Measurements from ENCODE around the gene TRIM14. TPM values are rescaled to one million over a fixed set of nuclear protein-coding genes. Genes with fewer than 3 reads are reported as not detected.

The TRIM14 gene, protein sequence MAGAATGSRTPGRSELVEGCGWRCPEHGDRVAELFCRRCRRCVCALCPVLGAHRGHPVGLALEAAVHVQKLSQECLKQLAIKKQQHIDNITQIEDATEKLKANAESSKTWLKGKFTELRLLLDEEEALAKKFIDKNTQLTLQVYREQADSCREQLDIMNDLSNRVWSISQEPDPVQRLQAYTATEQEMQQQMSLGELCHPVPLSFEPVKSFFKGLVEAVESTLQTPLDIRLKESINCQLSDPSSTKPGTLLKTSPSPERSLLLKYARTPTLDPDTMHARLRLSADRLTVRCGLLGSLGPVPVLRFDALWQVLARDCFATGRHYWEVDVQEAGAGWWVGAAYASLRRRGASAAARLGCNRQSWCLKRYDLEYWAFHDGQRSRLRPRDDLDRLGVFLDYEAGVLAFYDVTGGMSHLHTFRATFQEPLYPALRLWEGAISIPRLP
- polyA plus RNA-seq (2013, experiment 1 of 2; ENCODE audit: insufficient read length), result 11.3 TPM
- 10.7 TPM for polyA plus RNA-seq (2013, experiment 2 of 2; ENCODE audit: insufficient read length)

DNA sequence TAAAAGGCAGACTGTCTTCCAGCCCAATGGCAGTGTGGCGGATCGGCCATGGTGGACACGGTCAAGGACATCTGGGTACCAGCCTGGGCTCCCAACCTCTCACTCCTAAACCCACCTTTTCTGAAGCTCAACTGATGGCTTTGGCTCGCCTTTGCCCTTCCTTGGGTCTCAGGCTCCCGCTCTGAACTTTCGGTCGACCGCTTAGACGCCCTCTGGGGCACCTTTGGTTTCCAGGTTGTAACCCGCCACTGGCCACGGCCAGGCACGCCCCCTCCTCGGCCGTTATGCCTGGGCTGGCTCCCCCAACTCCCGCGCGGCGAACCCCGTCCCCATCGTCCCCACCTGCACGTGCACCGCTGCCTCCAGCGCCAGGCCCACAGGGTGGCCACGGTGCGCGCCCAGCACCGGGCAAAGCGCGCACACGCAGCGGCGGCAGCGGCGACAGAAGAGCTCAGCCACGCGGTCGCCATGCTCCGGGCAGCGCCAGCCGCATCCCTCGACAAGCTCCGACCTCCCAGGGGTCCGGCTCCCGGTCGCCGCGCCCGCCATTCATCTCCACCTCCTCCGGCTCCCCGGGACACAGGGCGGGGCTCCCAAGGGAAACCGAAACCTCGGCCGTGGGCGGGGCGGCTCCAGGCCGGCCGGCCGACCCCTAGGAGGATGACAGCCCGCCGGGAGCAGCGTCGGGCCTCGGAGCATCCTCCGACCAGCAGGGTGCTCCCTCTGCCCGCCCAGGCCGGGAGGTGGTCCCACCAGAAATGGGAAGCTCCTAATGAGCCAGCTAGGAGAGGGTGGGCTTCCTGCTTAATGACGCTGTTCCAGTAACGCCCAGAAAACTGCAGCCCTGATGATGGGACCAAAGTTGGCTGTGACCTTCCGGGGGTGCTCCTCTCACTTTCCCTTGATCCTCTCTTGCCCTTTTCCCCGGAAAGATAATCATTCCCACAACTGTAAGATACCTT lies at the start of gene TRIM14:
TRIM14 (minus strand) TSS at position 583 of the 962 bp plus-strand sequence; CDS start at position 549, 34 bp downstream.
- DNase-seq, result peak; percentile 67

DNA sequence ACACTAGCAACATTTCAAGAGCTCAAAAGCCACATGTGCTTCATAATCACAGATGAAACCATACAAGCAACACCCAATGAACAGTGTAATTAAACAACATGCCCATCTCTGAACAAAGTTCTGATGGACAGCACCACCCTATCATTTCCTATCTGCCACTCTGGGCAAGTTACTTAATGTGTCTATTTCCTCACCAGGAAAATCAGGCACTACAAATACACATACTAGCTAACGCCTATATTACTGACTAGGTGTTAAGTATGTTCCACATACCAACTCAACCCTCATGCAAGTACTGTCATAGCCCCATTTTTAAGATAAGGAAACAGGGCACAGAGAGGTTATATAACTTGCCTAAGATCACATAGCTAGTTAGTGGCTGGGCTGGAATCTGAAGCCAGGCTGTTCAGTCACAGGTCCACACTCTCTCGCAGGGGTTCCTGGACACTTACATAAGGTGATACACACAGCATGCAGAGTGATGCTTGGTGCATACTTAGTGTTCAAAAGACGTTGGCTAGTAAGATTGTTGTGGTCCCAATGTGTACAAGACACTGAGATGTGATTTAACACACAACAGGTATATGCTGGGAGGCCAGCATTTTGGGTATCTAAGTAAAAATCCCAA lies 49.2 kb upstream of the TRIM14 start:
- no peak for DNase-seq

DNA sequence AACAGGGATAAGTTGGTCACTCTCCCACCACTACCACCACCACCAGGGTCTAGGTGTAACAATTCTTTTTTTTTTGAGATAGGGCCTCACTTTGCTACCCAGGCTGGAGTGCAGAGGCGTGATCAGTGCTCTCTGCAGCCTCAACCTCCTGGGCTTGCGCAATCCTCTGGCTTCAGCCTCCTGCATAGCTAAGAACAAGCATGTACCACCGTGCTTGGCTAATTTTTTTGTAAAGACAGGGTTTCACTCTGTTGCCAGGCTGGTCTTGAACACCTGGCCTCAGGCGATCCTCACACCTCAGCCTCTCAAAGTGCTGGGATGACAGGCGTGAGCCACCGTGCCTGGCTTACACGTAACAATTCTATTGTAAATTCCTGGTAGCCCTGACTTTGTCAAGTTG lies 45.9 kb upstream of the TRIM14 start:
- no peak for DNase-seq

DNA sequence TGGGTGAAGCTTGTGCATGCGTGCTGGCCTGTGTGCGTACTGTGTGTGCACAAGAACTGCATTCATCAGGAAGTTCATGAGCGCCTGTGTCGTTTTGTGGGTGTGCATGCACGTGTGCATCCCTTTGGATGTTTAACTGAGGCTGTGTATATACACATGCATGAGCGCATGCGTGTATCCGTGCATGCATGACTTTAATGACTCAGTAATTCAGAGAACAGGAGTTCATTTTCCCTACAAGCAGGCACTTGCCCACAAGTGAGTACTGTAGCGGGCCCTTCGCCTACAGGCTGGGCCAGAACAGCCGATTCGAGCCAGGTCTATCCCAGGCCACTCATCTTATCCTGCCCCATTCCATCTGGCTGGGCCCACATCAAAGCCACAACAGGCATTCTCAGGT lies 43.6 kb upstream of the TRIM14 start:
- DNase-seq, result no peak

DNA sequence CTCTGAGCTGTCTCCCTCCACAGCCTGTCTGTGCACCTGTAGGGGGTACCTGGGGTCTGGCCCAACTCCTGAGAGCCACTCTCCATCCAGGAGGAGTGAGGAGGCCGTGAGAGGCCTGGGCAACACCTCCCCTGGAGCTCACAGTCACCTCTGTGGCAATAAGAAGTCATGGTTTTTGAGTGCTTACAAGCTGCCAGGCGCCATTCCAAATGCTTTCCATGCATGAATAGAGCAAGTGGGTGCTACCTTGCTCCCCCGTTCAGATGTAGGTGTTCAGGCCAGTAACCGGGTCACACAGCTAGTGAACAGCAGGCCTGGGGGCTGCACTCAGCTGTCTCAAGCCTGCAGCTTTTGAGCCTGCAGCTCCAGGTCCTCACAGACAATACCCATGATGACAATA lies 42.8 kb upstream of the TRIM14 start:
- no peak for DNase-seq

DNA sequence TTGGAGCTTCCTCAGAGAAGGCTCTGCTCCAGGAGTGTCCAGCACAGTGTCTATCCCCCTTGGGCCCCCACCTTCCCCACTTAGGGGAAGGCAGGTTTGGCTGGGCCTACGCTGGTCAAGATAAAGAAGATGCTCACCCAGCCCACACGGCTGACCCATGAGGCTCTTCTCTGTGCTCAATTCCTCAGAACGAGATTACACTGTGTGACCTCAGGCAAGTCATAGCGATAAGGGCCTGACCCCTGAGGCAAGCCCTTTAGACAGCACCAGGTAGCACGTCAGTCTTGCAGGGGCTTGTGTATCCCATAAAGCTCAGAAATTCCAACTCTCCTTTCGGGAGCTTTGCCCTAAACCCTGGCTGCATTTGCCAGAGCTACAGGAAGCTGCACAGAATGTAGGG lies 40.8 kb upstream of the TRIM14 start:
- no peak for DNase-seq

DNA sequence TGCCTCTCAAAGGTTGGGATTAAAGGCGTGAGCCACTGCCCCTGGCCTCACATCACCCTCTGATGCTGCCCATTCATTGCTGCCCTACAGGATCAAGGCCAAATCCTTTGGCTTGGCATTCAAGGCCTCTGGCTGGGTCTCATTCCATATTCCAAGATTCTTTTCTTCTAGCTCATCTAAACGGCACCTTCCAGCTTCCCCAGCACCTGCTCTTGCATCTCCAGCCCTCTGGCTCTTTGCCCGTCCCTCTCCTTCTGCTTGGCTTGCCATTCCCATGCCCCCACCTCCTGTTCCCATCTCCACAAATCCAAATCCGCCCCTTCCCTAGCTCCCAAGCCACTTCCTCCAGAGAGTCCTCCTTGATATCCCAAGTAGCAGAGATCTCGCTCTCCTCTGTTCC lies 40.3 kb upstream of the TRIM14 start:
- DNase-seq, result no peak

DNA sequence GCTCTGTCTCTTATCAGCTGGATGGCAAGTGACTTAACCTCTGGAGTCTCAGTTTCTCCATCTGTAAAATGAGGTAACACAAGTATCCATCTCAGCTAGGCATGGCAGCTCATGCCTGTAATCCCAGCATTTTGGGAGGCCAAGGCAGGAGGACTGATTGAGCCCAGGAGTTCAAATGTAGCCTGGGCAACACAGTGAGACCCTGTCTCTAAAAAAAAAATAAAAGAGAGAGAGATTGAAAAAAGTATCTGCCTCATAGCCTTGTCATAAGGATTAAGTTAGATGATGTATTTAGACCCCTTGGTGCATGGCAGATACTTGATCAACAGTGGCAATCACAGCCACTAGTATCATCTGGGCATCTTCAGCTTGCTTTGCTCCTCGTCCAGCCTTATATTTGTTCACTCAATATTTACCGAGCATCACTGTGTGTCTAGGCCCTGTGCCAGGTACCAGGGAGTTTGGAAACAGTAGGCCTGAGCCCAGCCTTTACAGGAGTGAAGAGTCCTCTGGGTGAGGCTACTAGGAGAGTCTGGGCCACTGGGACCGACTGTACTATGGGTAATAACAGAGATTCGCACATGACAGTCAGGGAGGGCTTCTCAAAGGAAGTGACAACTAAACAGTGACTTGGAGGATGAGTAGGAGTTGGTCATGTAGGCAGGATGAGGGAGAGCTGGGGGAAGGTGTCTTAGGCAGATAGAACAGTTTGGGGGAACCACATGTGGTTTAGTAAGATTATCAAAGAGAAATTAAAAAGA lies 39.2 kb upstream of the TRIM14 start:
- DNase-seq, result no peak

DNA sequence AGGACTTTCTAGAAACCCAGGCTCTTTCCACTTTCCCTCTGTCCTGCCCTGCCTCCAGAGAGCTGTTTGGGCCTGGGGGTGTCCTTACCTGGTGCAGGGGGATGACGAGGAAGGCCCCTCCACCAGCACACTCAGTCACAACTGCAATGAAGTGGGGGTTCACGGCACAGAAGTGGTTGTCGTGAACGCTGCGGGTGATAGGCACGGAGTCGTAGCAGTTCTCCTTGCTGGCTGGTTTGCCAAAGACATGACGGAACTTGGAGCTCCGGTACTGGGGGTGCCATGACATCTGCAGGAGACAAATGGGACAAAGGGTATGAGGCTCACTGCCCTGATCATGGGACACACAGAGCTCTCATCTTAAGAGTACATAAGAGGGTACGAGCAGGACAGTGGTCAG lies 38.4 kb upstream of the TRIM14 start:
- DNase-seq, result no peak

DNA sequence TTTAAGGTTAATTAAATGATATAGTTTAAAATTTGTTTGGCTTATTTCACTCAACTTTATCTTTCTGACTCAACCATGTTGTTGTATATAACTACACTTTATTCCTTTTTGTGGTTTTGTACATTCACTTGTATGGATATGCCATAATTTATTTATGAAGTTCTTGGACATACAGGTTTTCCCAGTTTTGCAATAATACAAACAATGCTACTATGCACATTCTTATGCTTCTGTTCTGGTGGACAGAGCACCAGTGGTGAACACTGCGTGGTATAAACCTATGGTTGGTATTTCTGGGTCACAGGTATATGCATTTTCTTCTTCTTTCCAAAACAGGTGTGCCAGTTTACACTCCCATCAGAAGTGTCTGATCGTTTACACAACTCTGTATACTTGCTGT lies 35.7 kb upstream of the TRIM14 start:
- DNase-seq, result no peak

DNA sequence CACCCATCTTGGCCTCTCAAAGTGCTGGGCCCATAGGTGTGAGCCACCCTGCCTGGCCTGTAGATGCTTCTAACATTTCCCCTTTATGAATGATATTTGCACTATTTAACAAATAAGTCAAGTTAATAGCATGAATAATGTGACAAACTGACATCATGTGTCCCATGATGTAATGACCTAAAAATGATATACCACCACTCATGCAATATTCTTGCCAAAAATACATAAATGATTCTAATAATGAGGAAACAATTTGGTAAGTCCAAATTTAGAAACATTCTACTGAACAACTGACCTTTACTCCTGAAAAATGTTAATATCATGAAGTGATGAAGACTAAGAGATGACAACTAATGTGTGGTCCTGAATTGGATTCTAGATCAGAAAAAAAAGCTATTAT lies 33.5 kb upstream of the TRIM14 start:
- DNase-seq, result no peak

DNA sequence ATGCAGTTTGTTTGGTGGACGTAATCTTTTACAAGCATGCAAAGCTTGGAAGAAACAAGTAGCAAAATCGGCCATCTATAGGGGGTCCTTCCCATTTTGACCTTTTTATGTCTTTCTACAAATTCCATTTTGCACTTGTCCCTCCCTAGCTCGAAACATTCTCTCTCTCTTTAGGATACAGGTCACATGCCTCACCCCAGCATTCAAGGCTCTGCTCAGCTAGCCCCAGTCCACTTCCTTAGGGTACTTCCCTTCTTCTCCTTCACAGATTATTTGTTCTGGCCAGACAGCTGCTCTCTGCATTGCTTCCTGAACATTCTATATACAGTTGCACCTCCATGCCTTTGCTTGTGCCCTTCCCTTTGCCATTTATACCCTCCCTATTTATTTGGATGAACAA lies 31.7 kb upstream of the TRIM14 start:
- no peak for DNase-seq

DNA sequence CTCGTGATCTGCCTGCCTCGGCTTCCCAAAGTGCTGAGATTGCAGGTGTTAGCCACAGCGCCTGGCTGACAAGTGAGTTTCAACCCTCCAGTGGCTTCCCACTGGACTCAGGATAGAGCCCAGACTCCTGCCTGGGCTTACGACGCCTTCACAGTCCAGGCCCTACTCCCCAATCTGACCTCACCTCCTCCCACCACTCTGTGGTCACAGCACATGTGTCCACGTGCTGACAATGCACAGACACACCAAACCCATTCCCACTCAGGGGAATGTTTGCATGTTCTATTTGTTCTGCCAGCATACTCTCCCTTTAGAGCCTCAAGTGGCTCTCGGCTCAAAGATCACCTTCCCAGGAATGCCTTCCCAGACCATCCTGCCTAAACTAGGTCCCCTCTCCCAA lies 31.1 kb upstream of the TRIM14 start:
- DNase-seq, result no peak

DNA sequence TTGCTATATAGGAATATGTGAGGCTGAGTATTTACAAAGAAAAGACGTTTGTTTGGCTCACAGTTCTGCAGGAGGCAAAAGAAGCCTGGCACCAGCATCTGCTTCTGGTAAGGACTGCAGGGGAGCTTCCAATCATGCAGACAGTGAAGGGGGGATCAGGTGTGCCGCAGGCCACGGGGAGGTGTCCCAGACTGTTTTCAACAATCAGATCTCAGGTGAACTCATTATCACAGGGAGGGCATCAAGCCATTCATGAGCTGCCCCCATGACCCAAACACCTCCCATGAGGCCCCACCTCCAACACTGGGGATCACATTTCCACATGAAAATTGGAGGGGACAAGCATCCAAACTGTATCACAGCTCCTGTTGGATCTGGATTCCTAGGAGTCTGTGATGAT lies 30.4 kb upstream of the TRIM14 start:
- DNase-seq, result no peak

DNA sequence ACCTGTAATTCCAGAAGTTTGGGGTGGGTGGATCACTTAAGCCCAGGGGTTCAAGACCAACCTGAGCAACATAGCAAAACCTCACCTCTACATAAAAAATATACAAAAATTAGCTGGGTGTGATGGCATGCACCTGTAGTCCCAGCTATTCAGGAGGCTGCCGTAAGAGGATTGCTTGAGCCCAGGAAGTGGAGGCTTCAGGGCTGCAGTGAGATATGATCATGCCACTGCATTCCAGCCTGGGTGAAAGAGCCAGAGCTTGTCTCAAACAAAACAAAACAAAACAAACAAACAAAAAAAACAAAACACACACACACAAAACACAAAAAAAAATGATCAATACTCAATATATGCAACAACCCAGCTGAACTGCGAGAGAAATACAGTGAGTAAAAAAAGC lies 29.5 kb upstream of the TRIM14 start:
- no peak for DNase-seq

DNA sequence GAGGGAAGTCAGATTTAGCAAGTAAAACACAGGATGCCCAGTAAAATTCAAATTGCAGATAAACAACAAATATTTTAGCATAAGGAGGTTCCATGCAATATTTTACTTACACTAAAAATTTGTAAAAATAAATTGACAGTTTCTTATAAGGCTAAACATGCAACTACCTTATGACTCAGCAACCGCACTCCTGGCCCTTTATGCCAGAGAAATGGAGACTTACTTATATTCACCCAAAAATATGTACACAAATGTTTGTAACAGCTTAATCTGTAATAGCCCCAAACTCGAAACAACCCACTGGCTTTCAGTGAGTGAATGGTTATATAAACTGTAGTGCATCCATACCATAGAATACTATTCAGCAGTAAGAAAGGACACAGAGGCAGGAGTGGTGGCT lies 28.6 kb upstream of the TRIM14 start:
- no peak for DNase-seq

DNA sequence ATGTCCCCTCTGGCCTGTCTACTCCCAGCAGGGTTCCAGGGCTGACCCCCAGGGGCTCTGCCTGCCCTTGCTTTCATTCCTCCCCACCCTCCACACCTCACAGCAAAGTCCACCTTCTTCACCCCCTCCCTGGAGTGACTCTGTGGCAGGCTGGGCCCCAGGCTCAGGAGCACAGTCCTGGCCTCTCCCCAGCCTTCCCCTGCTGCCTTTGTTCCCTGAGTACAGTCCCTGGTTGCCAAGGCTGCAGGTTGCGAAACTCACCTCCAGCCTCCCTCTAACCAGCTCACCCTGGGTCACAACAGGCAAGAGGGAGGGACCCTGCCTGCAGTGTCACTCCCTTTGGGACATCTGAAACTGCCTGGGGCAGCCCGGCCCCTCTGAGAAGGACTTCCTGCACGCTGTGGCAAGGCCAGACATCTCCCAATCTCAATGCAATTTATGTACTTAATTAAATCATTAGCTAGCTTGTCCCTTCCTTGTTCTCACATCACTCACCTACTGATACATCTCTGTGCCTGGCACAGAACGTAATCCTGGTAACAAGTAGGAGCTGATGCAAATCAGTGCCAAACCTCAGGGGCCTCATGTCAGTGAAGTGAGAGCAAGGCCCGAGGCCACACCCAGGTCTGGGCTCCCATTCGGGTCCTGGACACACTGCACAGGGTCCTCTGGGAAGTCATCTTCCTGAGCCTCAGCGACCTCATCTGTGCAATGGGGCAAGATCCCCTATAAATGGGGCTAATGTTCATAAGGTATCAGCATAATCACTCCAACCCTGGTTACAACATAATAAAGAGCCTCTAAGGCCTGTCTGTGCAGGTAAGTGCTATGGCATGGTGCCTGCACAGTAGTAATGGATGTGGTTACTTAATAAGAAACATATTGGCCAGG lies 27.3 kb upstream of the TRIM14 start:
- DNase-seq, result no peak

DNA sequence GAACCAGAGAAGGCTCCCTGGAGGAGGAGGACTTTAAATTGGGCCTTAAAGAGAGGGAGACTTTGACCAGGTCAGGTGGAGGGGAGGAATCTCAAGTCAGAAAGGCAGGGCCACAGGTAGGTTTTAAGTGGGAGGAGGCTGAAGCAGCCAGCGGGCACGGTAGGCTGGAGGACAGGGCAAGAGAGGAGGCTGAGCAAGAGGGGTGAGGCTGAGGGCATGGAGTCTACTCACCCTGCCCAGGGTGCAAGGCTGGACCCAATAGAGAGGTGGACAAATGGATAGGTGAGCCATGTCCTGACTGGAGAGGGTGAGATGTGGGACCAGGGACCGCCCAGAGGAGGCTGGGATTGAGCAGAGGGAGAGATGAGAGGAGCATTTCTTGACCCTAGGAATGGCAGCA lies 25.6 kb upstream of the TRIM14 start:
- DNase-seq, result no peak

DNA sequence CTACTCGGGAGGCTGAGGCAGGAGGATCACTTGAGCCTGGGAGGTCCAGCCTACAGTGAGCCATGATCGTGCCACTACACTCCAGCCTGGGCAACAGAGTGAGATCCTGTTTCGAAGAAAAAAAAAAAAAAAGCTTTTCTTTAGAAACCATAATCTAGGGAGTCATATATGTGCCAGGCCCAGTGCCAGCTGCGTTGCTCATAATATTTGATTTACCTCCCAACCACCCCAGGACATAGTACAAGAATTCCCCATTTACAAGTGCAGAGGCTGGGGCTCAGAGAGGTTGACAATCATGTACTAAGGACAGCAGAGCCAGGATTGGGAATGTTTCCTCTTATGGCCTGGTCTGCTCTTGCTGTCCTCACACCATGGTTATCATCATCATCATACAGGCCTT lies 25.1 kb upstream of the TRIM14 start:
- no peak for DNase-seq

DNA sequence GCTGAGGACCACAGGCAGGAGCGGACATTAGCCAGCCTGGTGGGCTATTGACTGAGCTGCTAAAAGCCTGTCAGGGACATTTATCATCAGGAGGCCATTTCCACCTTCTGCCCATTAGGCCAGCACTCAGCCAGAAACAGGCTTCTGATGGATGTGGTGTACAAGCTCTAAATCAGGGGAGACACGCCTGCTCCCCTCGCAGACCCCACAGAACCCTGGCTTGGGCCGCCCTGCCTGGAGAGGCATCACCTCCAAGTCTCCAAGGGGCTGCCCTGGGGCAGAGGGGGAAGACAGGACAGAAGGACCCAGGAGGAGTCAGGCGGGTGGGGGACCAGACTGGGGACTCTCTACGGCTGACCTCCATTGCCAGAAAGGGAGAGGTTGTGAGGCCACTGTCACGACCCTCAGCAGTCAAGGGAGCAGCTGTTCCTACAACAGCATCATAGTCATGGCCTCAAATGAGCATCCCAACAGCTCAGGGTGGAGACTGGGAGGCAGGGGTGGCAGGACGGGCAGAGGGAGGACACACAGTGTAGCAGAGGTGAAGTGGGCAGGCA lies 24.0 kb upstream of the TRIM14 start:
- DNase-seq, result no peak

All from fibroblast of skin of abdomen (primary cell).